Spinal cord (tissue), 10 donors: ENCODE measurements around the gene BCO2. TPM values are rescaled to one million over a fixed set of nuclear protein-coding genes. Genes with fewer than 3 reads are reported as not detected.

Experiments
- DNase-seq, 6 donors: peaks; one replicate each; pipeline versions ENCODE4 v3.0.0 to v3.0.0-alpha.2; 2013 to 2015; ENCODE audit warnings: low spot score in 6 of 6, low read depth in 4 of 6
- H3K27ac ChIP-seq: one replicate; pipeline ENCODE4 v1.5.1; 2013; ENCODE audit warnings: low read depth, low read length, control low read depth
- H3K27me3 ChIP-seq: one replicate; pipeline ENCODE4 v1.6.1; 2013; ENCODE audit warnings: low read length; ENCODE audit not compliant: control insufficient read depth, insufficient read depth
- H3K36me3 ChIP-seq: one replicate; pipeline ENCODE4 v1.6.1; 2013; ENCODE audit warnings: low read length; ENCODE audit not compliant: control insufficient read depth, insufficient read depth
- H3K4me1 ChIP-seq: one replicate; pipeline ENCODE4 v1.6.1; 2013; ENCODE audit warnings: low read length; ENCODE audit not compliant: control insufficient read depth, insufficient read depth
- H3K4me3 ChIP-seq: one replicate; pipeline ENCODE4 v1.5.1; 2013; ENCODE audit warnings: low read depth, low read length, control low read depth
- H3K9me3 ChIP-seq: one replicate; pipeline ENCODE4 v1.6.1; 2013; ENCODE audit warnings: low read length; ENCODE audit not compliant: control insufficient read depth, insufficient read depth
- WGBS: methylation state at CpG from one replicate; pipeline ENCODE4 v1.1.5; 2013; ENCODE audit warnings: missing lambda C conversion rate; ENCODE audit not compliant: insufficient coverage; 5-methylcytosine and 5-hydroxymethylcytosine counted together
- polyA plus RNA-seq, 2 donors: library from polyadenylated mRNA; unstranded; fragments of 120-200 nt; gene quantifications; one replicate each; pipeline ENCODE4 v1.2.1, GENCODE V29; 2013; ENCODE audit not compliant: insufficient read length in 2 of 2
- total RNA-seq, 2 donors: library from RNA; depleted of rRNA in 1 of 2; stranded (reverse); fragments of 120-200 nt in 1 of 2; fragments of >200 nt in 1 of 2; gene quantifications; one replicate each; pipeline versions ENCODE4 v1.2.3 to v1.2.4, GENCODE V29; 2013 to 2014
- donor health status: healthy.

Gene BCO2
- total and polyA plus RNA-seq, 4 donors, result 8.2 to 16.2 (median 14.1) TPM

- H3K4me1 ChIP-seq, result no peaks in the 10 kb centered on the region
- H3K9me3 ChIP-seq, result no peaks in the 10 kb centered on the region
- DNase-seq, result no peak
- H3K27ac ChIP-seq, result no peak overlapping the region
- no peaks in the 10 kb centered on the region for H3K27me3 ChIP-seq
- WGBS, result 96% methylated on average over 7 of the region's 8 CpGs
- no peak overlapping the region for H3K4me3 ChIP-seq
- peaks cover 30% of the 10 kb centered on the region for H3K36me3 ChIP-seq
Measured at GRCh38 chr11:112235750-112236390, 60.6 kb downstream of the BCO2 start.

GRCh38 chr11:112237451-112237850 is 62.1 kb downstream of the BCO2 start:
- DNase-seq, result no peak
- peaks cover 31% of the 10 kb centered on the region for H3K36me3 ChIP-seq
- no peak overlapping the region for H3K4me3 ChIP-seq
- no peaks in the 10 kb centered on the region for H3K4me1 ChIP-seq
- WGBS, result 100% methylated on average over 2 of the region's 4 CpGs
- H3K9me3 ChIP-seq, result no peaks in the 10 kb centered on the region
- no peak overlapping the region for H3K27ac ChIP-seq
- no peaks in the 10 kb centered on the region for H3K27me3 ChIP-seq

GRCh38 chr11:112238041-112238440 is 62.7 kb downstream of the BCO2 start:
- no peaks in the 10 kb centered on the region for H3K9me3 ChIP-seq
- H3K27ac ChIP-seq, result no peak overlapping the region
- no peak overlapping the region for H3K4me3 ChIP-seq
- WGBS, result no CpG with 5 or more reads among the region's 3 CpGs
- DNase-seq, result peak in 1 of 6 donors; percentile 51
- H3K4me1 ChIP-seq, result no peaks in the 10 kb centered on the region
- H3K36me3 ChIP-seq, result peaks cover 33% of the 10 kb centered on the region
- H3K27me3 ChIP-seq, result no peaks in the 10 kb centered on the region

GRCh38 chr11:112241486-112241885 is 66.2 kb downstream of the BCO2 start:
- Histone ChIP-seq H3K9me3 (no peaks in the 10 kb centered on the region), H3K27ac (no peak overlapping the region), H3K27me3 (no peaks in the 10 kb centered on the region), H3K4me3 (no peak overlapping the region), H3K36me3 (peaks cover 26% of the 10 kb centered on the region), H3K4me1 (no peaks in the 10 kb centered on the region)
- DNase-seq, result no peak
- 83% methylated on average over 2 of the region's 3 CpGs for WGBS

- no peak for DNase-seq
- Histone ChIP-seq H3K27me3 (no peaks in the 10 kb centered on the region), H3K9me3 (no peaks in the 10 kb centered on the region), H3K36me3 (peaks cover 3% of the 10 kb centered on the region), H3K4me1 (no peaks in the 10 kb centered on the region), H3K27ac (no peak overlapping the region), H3K4me3 (no peak overlapping the region)
- no CpG with 5 or more reads among the region's 4 CpGs for WGBS
Measured at GRCh38 chr11:112247201-112247600, 71.9 kb downstream of the BCO2 start.

GRCh38 chr11:112248201-112248600 is 72.9 kb downstream of the BCO2 start:
- no CpG with 5 or more reads among the region's 2 CpGs for WGBS
- Histone ChIP-seq H3K27ac (no peak overlapping the region), H3K9me3 (no peaks in the 10 kb centered on the region), H3K4me1 (no peaks in the 10 kb centered on the region), H3K36me3 (no peaks in the 10 kb centered on the region), H3K27me3 (no peaks in the 10 kb centered on the region), H3K4me3 (no peak overlapping the region)
- DNase-seq, result no peak

GRCh38 chr11:112249871-112250610 is 74.7 kb downstream of the BCO2 start:
- H3K27me3 ChIP-seq, result no peaks in the 10 kb centered on the region
- no peaks in the 10 kb centered on the region for H3K4me1 ChIP-seq
- H3K4me3 ChIP-seq, result no peak overlapping the region
- no peak for DNase-seq
- no peak overlapping the region for H3K27ac ChIP-seq
- H3K9me3 ChIP-seq, result no peaks in the 10 kb centered on the region
- H3K36me3 ChIP-seq, result no peaks in the 10 kb centered on the region
- WGBS, result 100% methylated on average over 1 of the region's 8 CpGs

GRCh38 chr11:112253605-112254242 is 78.4 kb downstream of the BCO2 start:
- H3K4me3 ChIP-seq, result no peak overlapping the region
- no peak for DNase-seq
- no peak overlapping the region for H3K27ac ChIP-seq
- H3K9me3 ChIP-seq, result no peaks in the 10 kb centered on the region
- no peaks in the 10 kb centered on the region for H3K27me3 ChIP-seq
- H3K4me1 ChIP-seq, result peaks cover 3% of the 10 kb centered on the region
- 100% methylated on average over 1 of the region's 3 CpGs for WGBS
- H3K36me3 ChIP-seq, result no peaks in the 10 kb centered on the region

GRCh38 chr11:112255067-112255720 is 79.9 kb downstream of the BCO2 start:
- DNase-seq, result peak in 4 of 6 donors; percentile 1 to 79 (median 38)

More at GRCh38 chr11:112255067-112255720, 79.9 kb downstream of the BCO2 start:
- Histone ChIP-seq H3K27me3 (no peaks in the 10 kb centered on the region), H3K36me3 (no peaks in the 10 kb centered on the region), H3K4me1 (peaks cover 3% of the 10 kb centered on the region), H3K27ac (no peak overlapping the region), H3K9me3 (no peaks in the 10 kb centered on the region), H3K4me3 (no peak overlapping the region)
- 28% methylated on average over 11 of the region's 15 CpGs for WGBS
